Measurements from ENCODE around the gene ILKAP. TPM values are rescaled to one million over a fixed set of nuclear protein-coding genes. Genes with fewer than 3 reads are reported as not detected.
"Not testable (repeated sequence)": the region's sequence is repeated elsewhere in the genome, so short reads cannot be mapped to it uniquely, and the experiment has no call there.

Gene ILKAP
- polyA plus RNA-seq, 1 donor, result 47.1 TPM

DNA sequence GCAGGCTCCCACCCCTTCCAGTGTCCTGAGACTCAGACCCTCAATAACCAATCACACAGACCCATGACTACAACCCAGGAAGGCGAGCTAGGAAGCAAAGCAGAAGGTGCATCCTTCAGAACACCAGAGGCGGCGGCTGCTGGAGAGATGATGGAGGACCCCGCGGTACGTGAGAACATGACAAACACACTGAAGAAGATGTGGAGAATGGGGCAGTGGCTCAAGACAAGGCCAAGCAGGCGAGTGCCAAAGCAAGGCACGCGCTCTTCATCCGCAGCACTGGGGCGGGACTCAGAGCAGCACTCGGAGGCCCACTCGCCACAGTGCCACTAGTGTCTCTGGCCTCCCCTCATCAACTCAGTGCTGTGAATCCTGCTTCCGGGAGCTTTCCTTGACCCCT lies 31.1 kb downstream of the ILKAP start:
- Histone ChIP-seq H3K36me3 (ENCODE audit: control insufficient read depth, insufficient read depth, low read length) (peaks cover 71% of the 10 kb centered on the region), H3K27me3 (ENCODE audit: control insufficient read depth, insufficient read depth, low read length) (no peaks in the 10 kb centered on the region), H3K9me3 (ENCODE audit: control insufficient read depth, low read depth, low read length) (no peaks in the 10 kb centered on the region), H3K4me1 (ENCODE audit: control insufficient read depth, insufficient read depth, low read length) (peaks cover 2% of the 10 kb centered on the region), H3K4me3 (ENCODE audit: low read length) (no peak overlapping the region), H3K27ac (ENCODE audit: low read length) (no peak overlapping the region)
- DNase-seq, result no peak
- 100% methylated on average over 5 of the region's 14 CpGs for WGBS (ENCODE audit: insufficient coverage, low lambda C conversion rate)

DNA sequence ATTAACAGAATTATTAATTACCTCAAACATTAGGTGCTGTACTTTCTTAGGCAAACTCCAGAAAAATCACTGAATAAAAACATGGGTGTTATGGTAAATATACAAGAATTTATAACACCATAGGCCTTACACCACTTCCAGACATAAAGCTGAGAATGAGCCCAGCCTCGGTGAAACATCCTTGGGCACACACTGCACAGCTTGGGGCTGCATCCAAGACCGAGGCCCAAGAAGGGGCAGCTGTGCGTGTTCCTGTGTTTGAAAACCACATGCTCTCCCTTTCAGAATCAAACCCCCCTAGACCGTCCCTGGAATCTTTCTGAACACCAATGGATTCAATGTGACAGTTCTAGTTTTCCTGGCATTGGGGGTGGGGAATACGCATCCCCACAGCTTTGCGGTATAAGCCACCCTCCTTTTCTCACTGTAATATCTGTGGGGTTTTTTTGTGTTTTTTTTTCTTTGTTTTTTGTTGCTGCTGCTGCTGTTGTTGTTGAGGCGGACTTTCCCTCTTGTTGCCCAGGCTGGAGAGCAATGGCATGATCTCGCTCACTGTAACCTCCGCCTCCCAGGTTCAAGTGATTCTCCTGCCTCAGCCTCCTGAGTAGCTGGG lies 31.8 kb downstream of the ILKAP start:
- Histone ChIP-seq H3K27ac (ENCODE audit: low read length) (no peak overlapping the region), H3K9me3 (ENCODE audit: control insufficient read depth, low read depth, low read length) (no peaks in the 10 kb centered on the region), H3K27me3 (ENCODE audit: control insufficient read depth, insufficient read depth, low read length) (no peaks in the 10 kb centered on the region), H3K4me1 (ENCODE audit: control insufficient read depth, insufficient read depth, low read length) (peaks cover 2% of the 10 kb centered on the region), H3K36me3 (ENCODE audit: control insufficient read depth, insufficient read depth, low read length) (peaks cover 70% of the 10 kb centered on the region), H3K4me3 (ENCODE audit: low read length) (no peak overlapping the region)
- WGBS (ENCODE audit: insufficient coverage, low lambda C conversion rate), result 100% methylated on average over 3 of the region's 9 CpGs
- no peak for DNase-seq

DNA sequence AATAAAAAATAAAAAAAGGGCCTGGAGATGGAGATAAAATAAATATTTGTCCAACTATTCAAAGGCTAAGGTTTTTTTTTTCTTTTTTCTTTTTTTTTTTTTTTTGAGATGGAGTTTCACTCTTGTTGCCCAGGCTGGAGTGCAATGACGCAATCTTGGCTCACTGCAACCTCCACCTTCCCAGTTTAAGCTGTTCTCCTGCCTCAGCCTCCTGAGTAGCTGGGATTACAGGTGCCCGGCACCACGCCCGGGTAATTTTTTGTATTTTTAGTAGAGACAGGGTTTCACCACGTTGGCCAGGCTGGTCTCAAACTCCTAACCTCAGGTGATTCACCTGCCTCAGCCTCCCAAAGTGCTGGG lies 32.4 kb downstream of the ILKAP start:
- not testable (repeated sequence) for H3K9me3 ChIP-seq (ENCODE audit: control insufficient read depth, low read depth, low read length); H3K27me3 ChIP-seq (ENCODE audit: control insufficient read depth, insufficient read depth, low read length); H3K4me3 ChIP-seq (ENCODE audit: low read length); DNase-seq; H3K27ac ChIP-seq (ENCODE audit: low read length); H3K4me1 ChIP-seq (ENCODE audit: control insufficient read depth, insufficient read depth, low read length)
- WGBS (ENCODE audit: insufficient coverage, low lambda C conversion rate), result no CpG with 5 or more reads among the region's 5 CpGs
- H3K36me3 ChIP-seq (ENCODE audit: control insufficient read depth, insufficient read depth, low read length), result peaks cover 68% of the 10 kb centered on the region

DNA sequence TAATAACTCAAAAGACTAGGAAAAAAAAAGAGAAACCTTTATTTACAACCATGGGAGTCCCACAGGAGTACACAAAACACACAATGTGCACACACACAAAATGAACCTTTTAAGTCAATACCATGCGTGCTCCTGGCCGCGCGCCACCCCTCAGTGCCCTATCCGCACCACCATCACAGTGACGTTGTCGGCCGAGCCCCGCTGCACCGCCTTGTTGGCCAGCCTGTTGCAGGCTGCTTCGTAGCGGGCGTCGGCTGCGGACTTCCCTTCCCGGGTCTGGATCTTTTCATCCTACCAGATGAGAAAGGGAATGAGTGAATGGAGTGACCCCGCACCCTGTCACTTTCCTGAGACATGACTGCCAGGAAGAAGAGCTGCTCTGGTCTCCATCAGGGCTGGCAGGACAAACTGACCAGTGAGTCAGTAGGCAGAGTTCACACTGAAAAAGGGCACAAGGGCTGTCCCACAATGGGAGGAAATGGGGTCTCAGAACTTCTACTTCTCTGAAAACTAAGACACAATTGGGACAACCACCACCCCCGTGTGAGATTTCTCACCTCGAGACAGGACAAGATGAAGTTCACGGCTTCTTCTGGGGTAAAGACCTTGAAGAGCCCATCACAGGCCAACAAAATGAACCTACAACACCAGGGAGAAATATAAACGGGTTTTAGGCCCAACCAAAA lies 33.0 kb downstream of the ILKAP start:
- no peak for DNase-seq
- peaks cover 2% of the 10 kb centered on the region for H3K4me1 ChIP-seq (ENCODE audit: control insufficient read depth, insufficient read depth, low read length)
- H3K27ac ChIP-seq (ENCODE audit: low read length), result no peak overlapping the region
- H3K4me3 ChIP-seq (ENCODE audit: low read length), result no peak overlapping the region
- WGBS (ENCODE audit: insufficient coverage, low lambda C conversion rate), result 67% methylated on average over 1 of the region's 21 CpGs
- no peaks in the 10 kb centered on the region for H3K9me3 ChIP-seq (ENCODE audit: control insufficient read depth, low read depth, low read length)
- H3K27me3 ChIP-seq (ENCODE audit: control insufficient read depth, insufficient read depth, low read length), result no peaks in the 10 kb centered on the region
- peaks cover 64% of the 10 kb centered on the region for H3K36me3 ChIP-seq (ENCODE audit: control insufficient read depth, insufficient read depth, low read length)

DNA sequence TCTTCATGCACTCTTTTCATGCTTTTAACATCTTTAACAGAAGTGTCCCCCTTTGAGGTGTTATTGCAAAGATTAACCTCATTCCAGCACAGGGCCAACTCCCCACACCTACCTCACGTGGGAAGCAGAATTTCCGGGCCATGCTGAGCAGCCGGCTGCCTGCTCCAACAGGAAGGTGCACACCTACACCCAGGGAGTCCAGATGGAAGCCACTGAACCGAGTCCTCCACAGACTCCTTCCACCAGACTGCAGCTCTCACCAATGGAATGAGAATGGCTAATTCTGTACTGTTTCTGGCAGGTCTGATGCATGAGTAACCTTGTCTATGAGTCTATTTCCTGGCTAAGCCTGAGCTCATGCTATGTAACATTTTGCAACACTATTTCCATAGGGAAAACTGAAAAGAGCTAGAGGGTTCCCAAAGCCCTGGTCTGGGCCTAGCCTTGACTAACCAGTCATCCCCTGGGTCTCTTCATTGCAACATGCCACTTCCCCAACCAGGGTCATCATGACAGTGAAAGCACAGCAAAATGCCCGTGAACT lies 33.7 kb downstream of the ILKAP start:
- Histone ChIP-seq H3K27me3 (ENCODE audit: control insufficient read depth, insufficient read depth, low read length) (peaks cover 3% of the 10 kb centered on the region), H3K27ac (ENCODE audit: low read length) (peak overlapping the region; percentile 62), H3K36me3 (ENCODE audit: control insufficient read depth, insufficient read depth, low read length) (peaks cover 58% of the 10 kb centered on the region), H3K9me3 (ENCODE audit: control insufficient read depth, low read depth, low read length) (no peaks in the 10 kb centered on the region), H3K4me1 (ENCODE audit: control insufficient read depth, insufficient read depth, low read length) (peaks cover 2% of the 10 kb centered on the region), H3K4me3 (ENCODE audit: low read length) (no peak overlapping the region)
- DNase-seq, result no peak
- WGBS (ENCODE audit: insufficient coverage, low lambda C conversion rate), result no CpG with 5 or more reads among the region's 5 CpGs

DNA sequence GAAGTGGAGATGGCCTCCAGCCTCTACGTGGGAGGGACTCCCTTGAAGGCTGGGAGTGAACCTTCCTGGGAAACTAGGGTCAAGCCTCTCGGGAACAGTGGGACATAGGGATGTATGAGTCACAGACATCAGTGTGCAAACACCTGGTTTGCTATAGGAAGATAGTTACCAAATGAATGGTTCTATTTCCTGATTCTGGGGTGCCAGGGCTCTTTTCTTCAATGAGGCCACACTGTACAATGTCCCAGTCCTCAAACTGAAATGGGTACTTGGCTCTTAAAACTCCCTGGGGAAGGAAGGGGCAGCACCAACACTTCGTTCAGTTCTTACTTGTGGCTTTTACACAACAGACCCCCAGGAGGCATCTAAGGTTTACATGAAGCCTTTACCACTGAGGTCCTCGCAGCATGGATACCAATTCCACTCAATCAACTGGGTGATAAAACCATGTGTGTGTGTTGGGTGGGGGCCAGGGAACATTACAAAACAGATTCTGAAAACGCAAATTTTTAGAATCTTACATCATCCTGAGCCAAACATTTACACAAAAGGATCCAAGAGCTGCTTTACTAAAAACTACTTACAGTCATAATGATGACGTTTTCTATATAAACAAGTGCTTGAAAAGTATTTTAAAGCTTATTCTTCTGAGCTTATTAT lies 34.3 kb downstream of the ILKAP start:
- peaks cover 1% of the 10 kb centered on the region for H3K9me3 ChIP-seq (ENCODE audit: control insufficient read depth, low read depth, low read length)
- H3K4me1 ChIP-seq (ENCODE audit: control insufficient read depth, insufficient read depth, low read length), result peaks cover 2% of the 10 kb centered on the region
- peaks cover 52% of the 10 kb centered on the region for H3K36me3 ChIP-seq (ENCODE audit: control insufficient read depth, insufficient read depth, low read length)
- 61% methylated on average over 2 of the region's 6 CpGs for WGBS (ENCODE audit: insufficient coverage, low lambda C conversion rate)
- DNase-seq, result peak in 1 of 2 donors; percentile 30
- H3K27me3 ChIP-seq (ENCODE audit: control insufficient read depth, insufficient read depth, low read length), result peaks cover 7% of the 10 kb centered on the region
- H3K4me3 ChIP-seq (ENCODE audit: low read length), result no peak overlapping the region
- H3K27ac ChIP-seq (ENCODE audit: low read length), result no peak overlapping the region

DNA sequence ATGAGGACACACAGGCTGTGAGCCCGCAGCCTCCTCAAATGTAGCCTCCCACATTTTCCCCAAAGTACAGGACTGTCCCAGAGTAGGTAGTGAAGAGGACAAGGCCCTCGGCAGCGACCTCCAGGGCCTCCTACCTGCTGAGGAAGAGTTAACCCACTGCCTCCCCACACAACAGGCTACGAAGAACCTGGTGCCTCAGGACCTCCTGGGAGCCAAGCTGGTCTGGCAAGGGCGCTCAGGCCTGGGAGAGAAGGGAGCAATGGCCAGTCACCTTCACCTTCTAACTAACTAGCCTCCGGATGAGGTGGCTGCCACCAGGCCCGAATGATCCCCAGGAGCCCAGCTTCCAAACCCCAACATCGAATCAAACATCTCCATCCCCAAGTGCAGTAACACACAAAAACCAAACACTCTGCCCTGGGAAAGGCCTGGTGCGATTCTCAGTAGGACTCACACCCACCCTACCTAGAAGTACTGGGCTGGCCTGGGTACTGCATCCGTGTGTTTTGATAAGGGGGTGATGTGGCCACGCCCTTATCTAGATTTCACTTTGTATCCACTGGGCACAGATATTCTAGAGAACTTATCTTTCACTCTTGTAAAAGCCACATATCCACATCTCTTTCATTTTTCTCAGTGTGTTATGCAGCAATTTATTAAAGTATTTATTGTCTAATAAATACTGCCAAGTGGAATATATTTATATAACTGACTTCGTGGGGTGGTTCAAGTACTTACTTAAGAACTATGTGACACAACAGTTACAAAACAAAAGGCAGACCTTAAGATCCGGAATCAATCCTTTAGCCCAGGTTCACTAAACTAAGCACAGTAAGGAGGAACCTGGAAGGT lies 35.1 kb downstream of the ILKAP start:
- no CpG with 5 or more reads among the region's 13 CpGs for WGBS (ENCODE audit: insufficient coverage, low lambda C conversion rate)
- Histone ChIP-seq H3K9me3 (ENCODE audit: control insufficient read depth, low read depth, low read length) (peaks cover 2% of the 10 kb centered on the region), H3K27ac (ENCODE audit: low read length) (no peak overlapping the region), H3K4me1 (ENCODE audit: control insufficient read depth, insufficient read depth, low read length) (peaks cover 2% of the 10 kb centered on the region), H3K27me3 (ENCODE audit: control insufficient read depth, insufficient read depth, low read length) (peaks cover 12% of the 10 kb centered on the region), H3K4me3 (ENCODE audit: low read length) (no peak overlapping the region), H3K36me3 (ENCODE audit: control insufficient read depth, insufficient read depth, low read length) (peaks cover 45% of the 10 kb centered on the region)
- no peak for DNase-seq

DNA sequence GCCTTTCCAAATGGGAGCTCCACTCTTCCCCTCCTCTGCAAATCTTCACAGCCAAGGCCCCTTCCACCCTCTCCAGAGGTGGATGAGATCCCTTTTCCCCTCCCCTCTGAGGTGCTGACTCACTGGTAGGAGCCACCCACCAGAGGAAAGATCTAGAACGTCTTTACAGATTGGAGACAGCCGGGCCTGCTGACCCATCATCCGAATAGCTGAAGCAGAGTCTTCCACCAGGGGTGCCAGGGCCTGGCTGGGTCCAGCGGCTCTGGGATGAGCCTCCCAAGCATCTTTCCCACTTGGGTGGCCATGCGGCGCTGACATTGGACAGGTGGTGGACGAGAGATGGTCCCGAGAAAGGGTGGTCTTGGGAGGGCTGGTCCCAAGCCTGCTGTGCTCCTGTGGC lies 35.7 kb downstream of the ILKAP start:
- peaks cover 38% of the 10 kb centered on the region for H3K36me3 ChIP-seq (ENCODE audit: control insufficient read depth, insufficient read depth, low read length)
- H3K4me1 ChIP-seq (ENCODE audit: control insufficient read depth, insufficient read depth, low read length), result peaks cover 2% of the 10 kb centered on the region

DNA sequence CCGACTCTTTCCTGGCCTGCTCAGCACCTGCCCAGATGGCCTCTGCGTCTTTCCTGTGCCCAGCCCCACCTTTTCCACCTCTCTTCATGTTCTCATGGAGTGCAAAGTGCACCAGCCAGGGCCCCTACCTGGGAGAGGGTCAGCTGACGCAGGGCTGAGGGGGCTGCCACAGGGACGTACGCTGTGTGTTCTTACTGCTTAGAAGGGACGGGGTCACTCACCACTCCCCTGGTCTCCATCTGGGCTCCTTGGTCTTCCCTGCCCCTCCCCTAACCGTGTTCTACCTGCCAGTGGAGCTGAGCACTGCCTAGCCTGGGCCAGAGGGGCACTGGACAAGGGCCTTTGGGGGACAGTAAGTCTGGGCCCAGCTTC lies 36.2 kb downstream of the ILKAP start:
- no CpG with 5 or more reads among the region's 7 CpGs for WGBS (ENCODE audit: insufficient coverage, low lambda C conversion rate)
- no peak for DNase-seq

More for the DNA sequence above, 35.7 kb downstream of the ILKAP start:
- Histone ChIP-seq H3K27ac (ENCODE audit: low read length) (no peak overlapping the region), H3K27me3 (ENCODE audit: control insufficient read depth, insufficient read depth, low read length) (peaks cover 19% of the 10 kb centered on the region), H3K9me3 (ENCODE audit: control insufficient read depth, low read depth, low read length) (peaks cover 2% of the 10 kb centered on the region), H3K4me3 (ENCODE audit: low read length) (no peak overlapping the region)
- DNase-seq, result no peak
- no CpG with 5 or more reads among the region's 8 CpGs for WGBS (ENCODE audit: insufficient coverage, low lambda C conversion rate)

More for the DNA sequence above, 36.2 kb downstream of the ILKAP start:
- H3K9me3 ChIP-seq (ENCODE audit: control insufficient read depth, low read depth, low read length), result peaks cover 2% of the 10 kb centered on the region
- peaks cover 2% of the 10 kb centered on the region for H3K4me1 ChIP-seq (ENCODE audit: control insufficient read depth, insufficient read depth, low read length)
- no peak overlapping the region for H3K27ac ChIP-seq (ENCODE audit: low read length)
- H3K4me3 ChIP-seq (ENCODE audit: low read length), result no peak overlapping the region
- H3K27me3 ChIP-seq (ENCODE audit: control insufficient read depth, insufficient read depth, low read length), result peaks cover 23% of the 10 kb centered on the region
- H3K36me3 ChIP-seq (ENCODE audit: control insufficient read depth, insufficient read depth, low read length), result peaks cover 34% of the 10 kb centered on the region

All from large intestine (tissue), 3 donors.